ENCODE data around the gene ZNF549. TPM values are rescaled to one million over a fixed set of nuclear protein-coding genes. Genes with fewer than 3 reads are reported as not detected.
"Not testable (repeated sequence)": the region's sequence is repeated elsewhere in the genome, so short reads cannot be mapped to it uniquely, and the experiment has no call there.

The ZNF549 gene
- total RNA-seq = 3.6 TPM
- long read RNA-seq, full-length matches to known transcripts = 1 of 4 reads
- long read RNA-seq, partial matches to known transcripts = 2 of 4 reads
- long read RNA-seq, other reads (novel, unspliced or antisense) = 1 of 4 reads

DNA sequence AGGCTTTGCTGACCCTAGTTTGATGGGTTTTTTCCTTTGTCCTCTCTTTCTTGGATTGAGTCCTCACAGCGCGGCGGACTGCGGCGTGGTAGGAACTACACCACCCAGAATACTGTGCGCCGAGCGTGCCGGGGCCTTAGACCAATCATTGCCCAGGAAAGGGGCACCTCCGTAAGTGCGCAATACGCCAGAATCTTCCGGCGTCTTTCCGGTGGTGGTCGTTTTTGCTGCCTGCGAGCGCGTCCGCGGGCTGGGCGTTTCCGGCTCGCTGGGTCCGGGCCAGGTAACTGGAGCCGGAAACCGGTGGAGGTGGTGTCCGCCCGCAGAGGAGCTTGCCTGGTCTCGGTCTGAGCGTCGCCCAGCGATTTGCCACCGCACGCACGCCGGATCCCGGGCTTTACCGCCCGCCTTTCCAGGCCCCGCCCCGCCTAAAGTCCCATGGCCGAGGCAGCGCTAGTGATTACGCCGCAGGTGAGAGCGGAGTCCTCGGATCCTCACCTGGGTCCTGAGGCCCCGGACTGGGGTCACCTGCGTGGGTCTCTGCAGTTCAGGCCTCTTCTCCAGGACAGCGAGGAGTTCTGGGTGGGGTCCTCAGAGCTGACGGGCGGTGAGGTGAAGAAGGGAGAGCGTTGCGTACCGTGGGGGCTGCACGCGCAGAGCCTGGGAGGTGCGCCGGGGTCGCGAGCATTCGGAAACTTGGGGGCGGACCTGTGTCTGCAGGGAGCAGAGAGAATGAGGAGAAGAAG lies at the start of gene ZNF549:
TSS of gene ZNF549 (plus strand) at position 221 of the 746 bp plus-strand sequence. CDS start at position 439, 218 bp downstream.
- intact Hi-C loops (cut with DNase I) = loop anchor here (2.0 kb wide), 1 partner anchor 31 kb away; the partner anchor contains the start of gene ZNF550
- DNase-seq (ENCODE audit: low spot score) = peak; percentile 93

GRCh38 chr19:57487477-57488298 lies 39.5 kb upstream of the ZNF549 start, which contains the start of gene ZNF419:
ZNF419 (plus strand) TSS chr19:57487750; CDS start chr19:57487951, 201 bp downstream.
- DNase-seq (ENCODE audit: low spot score) = peak; percentile 93
- intact Hi-C loops (cut with DNase I) = not testable (repeated sequence)

DNA sequence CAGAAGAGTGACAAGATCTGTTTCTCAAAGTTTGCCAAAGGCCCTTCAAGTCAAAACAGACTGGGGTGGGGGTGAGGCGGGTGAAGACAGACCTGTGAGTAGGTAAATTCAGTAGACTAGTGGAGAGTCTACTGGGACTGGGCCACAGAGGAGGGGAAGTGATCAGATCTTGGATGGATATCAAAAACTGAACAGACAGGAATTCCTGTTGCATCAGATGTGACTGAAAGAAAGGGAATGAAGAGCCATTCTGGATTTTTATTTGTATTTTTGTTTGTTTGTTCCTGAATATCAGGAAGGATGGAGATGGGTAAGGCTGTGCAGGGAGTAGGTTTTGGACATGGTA lies 38.9 kb upstream of the ZNF549 start:
- DNase-seq (ENCODE audit: low spot score); intact Hi-C loops (cut with DNase I): not testable (repeated sequence)

DNA sequence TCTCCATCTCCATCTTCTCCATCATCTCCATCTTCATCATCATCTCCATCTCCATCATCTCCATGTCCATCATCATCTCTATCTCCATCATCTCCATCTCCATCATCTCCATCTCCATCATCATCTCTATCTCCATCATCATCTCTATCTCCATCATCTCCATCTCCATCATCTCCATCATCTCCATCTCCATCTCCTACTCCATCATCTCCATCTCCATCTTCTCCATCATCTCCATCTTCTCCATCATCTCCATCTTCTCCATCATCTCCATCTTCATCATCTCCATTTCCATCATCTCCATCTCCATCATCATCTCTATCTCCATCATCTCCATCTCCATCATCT lies 27.9 kb upstream of the ZNF549 start:
- intact Hi-C loops (cut with DNase I); DNase-seq (ENCODE audit: low spot score): not testable (repeated sequence)

DNA sequence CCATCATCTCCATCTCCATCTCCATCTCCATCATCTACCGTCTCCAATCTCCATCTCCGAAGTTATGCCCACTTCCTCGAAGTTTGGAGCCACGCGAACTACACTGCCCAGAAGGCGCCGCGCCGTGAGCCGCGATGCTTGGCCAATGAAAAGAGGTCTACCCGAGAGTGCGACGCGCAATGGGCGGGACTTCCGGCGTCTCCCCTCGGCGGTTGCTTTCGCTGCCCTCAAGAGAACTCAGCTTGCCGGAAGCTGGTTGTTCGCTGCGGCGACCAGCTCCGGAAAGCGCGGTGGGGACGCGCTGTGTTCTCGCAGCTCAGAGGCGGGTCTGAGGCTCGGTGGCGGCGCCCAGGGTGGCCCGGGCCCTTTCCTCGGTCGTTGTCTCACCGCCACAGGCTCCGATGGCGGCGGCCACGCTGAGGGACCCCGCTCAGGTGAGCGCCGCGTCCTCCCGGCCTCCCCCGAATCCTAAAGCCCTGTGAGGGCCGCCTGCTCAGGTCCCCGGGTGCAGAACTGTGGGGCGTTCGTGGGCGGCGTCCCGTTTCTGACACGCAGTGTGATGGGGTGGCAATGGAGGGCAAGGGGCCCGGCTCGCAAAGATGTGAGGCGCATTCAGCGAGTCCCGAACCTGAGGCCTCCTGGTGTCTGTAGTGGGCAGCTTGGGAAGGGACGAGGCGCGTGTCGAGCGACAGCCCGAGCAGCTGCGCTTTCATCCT lies 27.3 kb upstream of the ZNF549 start, which contains the start of gene ZNF773:
TSS of gene ZNF773 (plus strand) at position 259 of the 716 bp plus-strand sequence. CDS start at position 402, 143 bp downstream.
- intact Hi-C loops (cut with DNase I) = not testable (repeated sequence)
- peak; percentile 96 for DNase-seq (ENCODE audit: low spot score)

DNA sequence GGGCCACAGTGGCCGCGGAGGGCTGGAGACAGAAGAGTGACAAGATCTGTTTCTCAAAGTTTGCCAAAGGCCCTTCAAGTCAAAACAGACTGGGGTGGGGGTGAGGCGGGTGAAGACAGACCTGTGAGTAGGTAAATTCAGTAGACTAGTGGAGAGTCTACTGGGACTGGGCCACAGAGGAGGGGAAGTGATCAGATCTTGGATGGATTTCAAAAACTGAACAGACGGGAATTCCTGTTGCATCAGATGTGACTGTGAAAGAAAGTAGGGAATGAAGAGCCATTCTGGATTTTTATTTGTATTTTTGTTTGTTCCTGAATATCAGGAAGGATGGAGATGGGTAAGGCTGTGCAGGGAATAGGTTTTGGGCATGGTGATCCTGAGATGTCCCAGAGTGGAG lies 26.8 kb upstream of the ZNF549 start:
- intact Hi-C loops (cut with DNase I); DNase-seq (ENCODE audit: low spot score): not testable (repeated sequence)

DNA sequence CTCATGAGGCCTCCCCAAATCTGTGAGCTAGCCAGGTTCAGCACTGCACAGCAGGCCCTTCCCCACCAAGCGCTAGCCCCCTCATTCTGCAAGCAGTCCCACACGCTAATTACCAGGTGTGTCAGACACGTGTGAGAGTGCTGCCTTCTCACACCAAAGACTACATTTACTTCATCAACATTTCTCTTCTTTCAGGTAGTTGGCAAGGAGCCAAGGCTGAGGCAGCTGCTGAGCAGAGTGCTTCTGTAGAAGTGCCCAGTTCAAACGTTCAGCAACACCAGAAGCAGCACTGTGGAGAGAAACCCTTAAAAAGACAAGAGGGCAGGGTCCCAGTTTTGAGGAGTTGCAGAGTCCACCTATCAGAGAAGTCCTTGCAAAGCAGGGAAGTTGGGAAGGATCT lies 21.0 kb upstream of the ZNF549 start:
- intact Hi-C loops (cut with DNase I) = no loop called here
- no peak for DNase-seq (ENCODE audit: low spot score)

GRCh38 chr19:57511484-57511883 lies 15.7 kb upstream of the ZNF549 start:
- intact Hi-C loops (cut with DNase I) = no loop called here
- DNase-seq (ENCODE audit: low spot score) = no peak

DNA sequence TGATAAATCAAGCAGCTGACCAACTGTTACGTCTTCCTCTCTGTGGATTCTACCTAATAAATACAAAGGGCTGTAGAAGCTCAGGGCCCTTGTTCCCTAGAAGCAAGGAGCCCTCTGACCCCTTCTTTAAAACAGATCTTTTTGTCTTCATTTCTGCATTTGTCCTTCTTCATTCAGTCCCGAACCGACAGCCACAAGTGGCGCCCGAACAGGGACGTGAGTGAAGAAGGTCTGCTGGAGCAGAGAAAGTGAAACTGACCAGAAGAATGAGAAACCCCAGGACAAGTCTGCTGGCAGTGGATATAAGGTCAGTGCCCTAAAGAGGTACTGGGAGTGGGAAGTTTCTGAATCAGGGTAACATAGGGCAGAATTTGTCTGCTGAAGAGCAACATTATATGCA lies 14.3 kb upstream of the ZNF549 start:
- DNase-seq (ENCODE audit: low spot score) = no peak
- intact Hi-C loops (cut with DNase I) = no loop called here

DNA sequence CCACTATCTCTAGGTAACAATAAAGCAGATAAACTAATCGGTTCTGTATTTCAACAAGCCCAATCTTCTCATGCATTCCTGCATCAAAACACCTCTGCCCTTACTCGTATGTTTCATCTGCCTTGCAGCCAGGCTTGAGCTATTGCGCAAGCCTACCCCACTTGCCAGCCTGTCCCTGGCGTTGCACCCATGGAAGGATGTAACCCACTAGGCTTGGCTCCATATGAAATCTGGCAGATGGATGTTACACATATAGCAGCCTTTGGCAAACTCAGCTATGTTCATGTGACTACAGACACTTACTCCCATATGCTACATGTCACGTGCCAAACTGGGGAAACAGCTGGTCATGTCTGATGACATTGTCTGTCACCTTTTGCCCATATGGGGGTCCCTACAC lies 11.9 kb upstream of the ZNF549 start:
- intact Hi-C loops (cut with DNase I) = no loop called here
- DNase-seq (ENCODE audit: low spot score) = no peak

DNA sequence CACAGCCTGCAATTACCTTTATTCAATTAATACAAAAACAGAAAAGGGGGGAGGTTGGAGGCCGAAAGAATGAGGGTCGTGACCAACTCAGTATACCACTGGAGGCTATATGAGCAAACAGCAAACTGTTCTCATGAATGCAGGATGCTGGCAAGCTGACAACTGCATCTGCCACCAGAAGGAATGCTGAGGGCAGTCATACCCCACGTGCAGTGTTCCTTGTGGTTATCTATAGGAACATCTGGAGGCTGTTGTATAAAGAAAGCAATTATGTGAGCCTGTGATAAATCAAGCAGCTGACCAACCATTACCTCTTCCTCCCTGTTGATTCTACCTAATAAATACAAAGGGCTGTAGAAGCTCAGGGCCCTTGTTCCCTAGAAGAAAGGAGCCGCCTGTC lies 9.1 kb upstream of the ZNF549 start:
- intact Hi-C loops (cut with DNase I); DNase-seq (ENCODE audit: low spot score): not testable (repeated sequence)

- intact Hi-C loops (cut with DNase I) = no loop called here
- no peak for DNase-seq (ENCODE audit: low spot score)
Measured at GRCh38 chr19:57537953-57538547, 10.9 kb downstream of the ZNF549 start.

DNA sequence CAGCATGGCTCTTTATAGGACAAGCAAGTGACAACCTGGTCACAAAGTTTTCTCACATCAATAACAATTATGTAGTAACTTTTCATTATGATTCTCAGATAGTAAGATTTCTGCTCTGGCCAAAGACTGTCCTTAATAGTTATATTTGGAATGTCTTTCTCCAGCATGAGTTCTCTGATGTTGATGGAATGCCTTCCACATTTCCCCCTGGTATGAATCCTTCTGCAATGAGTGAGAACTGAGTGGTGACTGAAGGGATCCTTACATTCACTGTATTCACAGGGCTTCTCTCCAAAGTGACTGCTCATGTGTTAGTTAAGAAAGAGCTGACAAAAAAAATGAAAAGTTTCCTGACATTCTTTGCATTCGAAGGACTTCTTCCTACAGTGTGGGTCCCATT lies 19.4 kb downstream of the ZNF549 start:
- no peak for DNase-seq (ENCODE audit: low spot score)
- intact Hi-C loops (cut with DNase I) = no loop called here

DNA sequence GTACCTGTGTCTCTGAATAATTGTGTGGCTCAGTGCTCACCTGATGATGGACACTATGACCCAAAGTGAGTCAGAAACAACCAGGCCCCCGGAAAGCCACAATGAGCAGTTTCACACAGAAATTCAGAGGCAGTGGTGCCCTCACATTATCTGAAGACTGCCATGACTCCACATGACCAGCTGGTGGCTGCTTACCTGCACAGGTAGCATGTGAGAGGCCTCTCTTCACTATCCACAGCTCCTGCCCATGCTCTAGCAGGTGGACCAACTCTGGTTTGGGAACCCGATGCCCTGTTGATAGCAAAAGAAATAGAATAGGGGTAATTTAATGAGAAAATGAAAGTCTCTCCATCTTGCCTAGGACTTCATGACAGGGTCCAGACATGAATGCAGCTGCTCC lies 25.3 kb downstream of the ZNF549 start:
- intact Hi-C loops (cut with DNase I) = no loop called here
- no peak for DNase-seq (ENCODE audit: low spot score)

DNA sequence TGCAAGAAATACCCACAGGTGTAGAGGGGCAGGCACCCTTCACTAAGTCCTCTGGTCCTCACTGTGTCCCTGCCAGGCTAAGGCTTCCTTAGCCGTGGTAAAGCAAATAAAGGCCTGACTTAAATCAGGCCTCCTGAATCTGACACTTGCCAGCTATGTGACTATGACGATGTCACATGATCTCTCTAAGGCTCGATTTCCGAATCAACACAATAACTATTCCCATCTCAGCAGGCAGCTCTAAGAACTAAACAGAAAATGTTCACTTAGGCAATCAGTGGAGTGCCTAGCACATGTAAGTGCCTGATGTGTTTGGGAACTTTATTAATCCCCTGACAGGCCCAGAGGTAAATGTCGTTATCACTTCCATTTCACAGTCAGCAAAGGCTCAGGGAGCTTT lies 30.5 kb downstream of the ZNF549 start:
- intact Hi-C loops (cut with DNase I) = loop anchor here (2.0 kb wide), 1 partner anchor 31 kb away; the partner anchor contains the start of gene ZNF549
- no peak for DNase-seq (ENCODE audit: low spot score)

DNA sequence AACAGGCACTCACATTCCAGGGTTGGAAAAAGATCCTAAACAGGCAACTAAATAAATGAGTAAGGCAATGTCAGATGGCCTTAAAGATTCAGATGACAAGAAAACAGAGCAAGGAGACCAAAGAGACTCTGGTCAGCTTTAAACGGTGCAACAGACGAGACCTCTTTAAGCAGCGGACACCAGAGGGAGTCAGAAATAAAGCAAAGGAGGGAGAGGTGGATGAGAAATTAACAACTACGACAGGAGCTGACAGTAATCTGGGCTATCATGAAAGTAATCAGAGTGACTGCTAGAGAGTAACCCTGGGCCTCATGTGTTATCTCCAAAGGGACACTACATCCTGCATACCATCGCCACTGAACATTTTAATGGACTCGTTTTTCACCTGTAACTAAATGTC lies 31.4 kb downstream of the ZNF549 start:
- no peak for DNase-seq (ENCODE audit: low spot score)
- intact Hi-C loops (cut with DNase I) = loop anchor here (2.0 kb wide), 1 partner anchor 32 kb away; the partner anchor contains the start of gene ZNF549

- intact Hi-C loops (cut with DNase I) = loop anchor here (2.0 kb wide), 1 partner anchor 32 kb away; the partner anchor contains the start of gene ZNF549
- no peak for DNase-seq (ENCODE audit: low spot score)
Measured at GRCh38 chr19:57559008-57559403, 31.9 kb downstream of the ZNF549 start.

GRCh38 chr19:57559404-57560025 lies 32.4 kb downstream of the ZNF549 start, which contains the start of gene ZNF550:
ZNF550 (minus strand) TSS chr19:57559863; CDS start chr19:57559682, 181 bp downstream.
- intact Hi-C loops (cut with DNase I) = loop anchor here (2.0 kb wide), 1 partner anchor 33 kb away; the partner anchor contains the start of gene ZNF549
- DNase-seq (ENCODE audit: low spot score) = peak; percentile 94
